ENCODE data around the gene FAM171A1.

Gene FAM171A1

DNA sequence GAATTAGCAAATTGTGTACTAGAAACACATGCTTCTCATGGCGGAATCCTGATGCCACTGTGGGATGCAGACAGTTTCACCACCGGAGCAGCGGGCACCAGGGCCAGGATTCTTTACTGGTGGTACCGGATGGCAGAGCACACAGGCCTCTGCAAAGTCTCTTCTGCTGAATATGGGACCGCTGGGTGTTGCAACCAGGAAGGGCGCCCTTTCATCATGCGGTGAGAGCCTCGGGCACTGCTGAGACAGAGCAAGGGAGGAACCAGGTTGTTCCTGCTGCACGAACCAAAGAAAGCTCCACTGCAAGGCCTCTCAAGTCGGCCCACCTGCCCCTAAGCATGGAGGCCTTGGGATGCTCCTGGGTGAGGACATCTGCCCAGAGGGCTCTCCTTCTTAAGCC is 145.6 kb downstream of the FAM171A1 start:
- TF ChIP-seq, protein P1, sequence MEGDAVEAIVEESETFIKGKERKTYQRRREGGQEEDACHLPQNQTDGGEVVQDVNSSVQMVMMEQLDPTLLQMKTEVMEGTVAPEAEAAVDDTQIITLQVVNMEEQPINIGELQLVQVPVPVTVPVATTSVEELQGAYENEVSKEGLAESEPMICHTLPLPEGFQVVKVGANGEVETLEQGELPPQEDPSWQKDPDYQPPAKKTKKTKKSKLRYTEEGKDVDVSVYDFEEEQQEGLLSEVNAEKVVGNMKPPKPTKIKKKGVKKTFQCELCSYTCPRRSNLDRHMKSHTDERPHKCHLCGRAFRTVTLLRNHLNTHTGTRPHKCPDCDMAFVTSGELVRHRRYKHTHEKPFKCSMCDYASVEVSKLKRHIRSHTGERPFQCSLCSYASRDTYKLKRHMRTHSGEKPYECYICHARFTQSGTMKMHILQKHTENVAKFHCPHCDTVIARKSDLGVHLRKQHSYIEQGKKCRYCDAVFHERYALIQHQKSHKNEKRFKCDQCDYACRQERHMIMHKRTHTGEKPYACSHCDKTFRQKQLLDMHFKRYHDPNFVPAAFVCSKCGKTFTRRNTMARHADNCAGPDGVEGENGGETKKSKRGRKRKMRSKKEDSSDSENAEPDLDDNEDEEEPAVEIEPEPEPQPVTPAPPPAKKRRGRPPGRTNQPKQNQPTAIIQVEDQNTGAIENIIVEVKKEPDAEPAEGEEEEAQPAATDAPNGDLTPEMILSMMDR (IDR thresholded peaks at IDR 0.05) = no peak
- Histone ChIP-seq H3K4me3 (ENCODE audit: low read depth in 1 of 2, low read length in 1 of 2) (no peak overlapping the region), H3K9me3 (no peaks in the 10 kb centered on the region), H3K27me3 (peaks cover 11% of the 10 kb centered on the region), H3K4me1 (ENCODE audit: control insufficient read depth in 1 of 2, insufficient read depth in 1 of 2, low read depth in 1 of 2, low read length in 1 of 2) (no peaks in the 10 kb centered on the region), H3K36me3 (no peaks in the 10 kb centered on the region), H3K27ac (no peak overlapping the region)

DNA sequence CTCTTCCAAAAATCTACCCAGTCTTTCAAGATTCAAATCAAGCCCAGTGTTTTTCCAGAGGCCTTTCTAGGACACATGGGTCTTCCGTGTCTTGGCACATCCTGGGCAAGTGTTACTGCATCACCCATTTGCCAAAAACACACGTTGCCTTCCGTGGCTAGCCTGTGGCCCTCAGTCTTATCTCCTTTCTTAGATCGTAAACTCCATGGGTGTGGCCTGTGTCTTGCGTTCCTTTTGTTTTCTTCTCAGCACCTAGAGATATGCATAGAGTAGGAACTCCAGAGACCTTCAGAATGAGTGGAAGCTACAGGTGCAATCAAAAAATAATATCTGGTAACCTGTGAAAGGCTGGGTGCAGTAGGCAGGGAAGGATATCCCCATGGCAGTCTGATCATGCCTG is 146.1 kb downstream of the FAM171A1 start:
- H3K4me3 ChIP-seq (ENCODE audit: low read depth in 1 of 2, low read length in 1 of 2) = no peak overlapping the region
- no peaks in the 10 kb centered on the region for H3K9me3 ChIP-seq
- no peaks in the 10 kb centered on the region for H3K4me1 ChIP-seq (ENCODE audit: control insufficient read depth in 1 of 2, insufficient read depth in 1 of 2, low read depth in 1 of 2, low read length in 1 of 2)
- TF ChIP-seq, protein P1 (IDR thresholded peaks at IDR 0.05) = no peak
- no peaks in the 10 kb centered on the region for H3K36me3 ChIP-seq
- H3K27ac ChIP-seq = no peak overlapping the region
- H3K27me3 ChIP-seq = peaks cover 10% of the 10 kb centered on the region

DNA sequence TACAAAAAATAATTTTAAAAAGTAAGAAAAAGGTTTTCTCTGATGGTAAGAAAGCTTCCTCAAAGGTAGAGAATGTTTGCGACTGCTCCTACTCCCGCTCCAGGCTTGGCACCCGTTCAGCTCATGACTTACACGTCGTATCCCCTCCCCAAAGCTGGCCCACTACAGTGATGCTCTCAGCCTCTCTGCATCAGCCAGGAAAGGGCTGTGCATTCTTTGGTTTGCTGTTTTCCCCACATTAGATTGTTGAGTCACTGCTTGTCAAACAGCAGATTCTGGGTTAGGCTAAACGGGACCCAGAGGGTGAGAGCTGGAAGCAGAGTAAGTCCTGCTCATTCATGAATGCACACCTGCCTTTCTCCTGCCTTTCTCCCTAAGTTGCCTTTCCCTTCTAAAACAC is 147.9 kb downstream of the FAM171A1 start:
- no peak overlapping the region for H3K4me3 ChIP-seq (ENCODE audit: low read depth in 1 of 2, low read length in 1 of 2)
- H3K27me3 ChIP-seq = peaks cover 10% of the 10 kb centered on the region
- H3K9me3 ChIP-seq = no peaks in the 10 kb centered on the region
- H3K27ac ChIP-seq = no peak overlapping the region
- no peaks in the 10 kb centered on the region for H3K36me3 ChIP-seq
- TF ChIP-seq, protein P1 (IDR thresholded peaks at IDR 0.05) = no peak
- H3K4me1 ChIP-seq (ENCODE audit: control insufficient read depth in 1 of 2, insufficient read depth in 1 of 2, low read depth in 1 of 2, low read length in 1 of 2) = no peaks in the 10 kb centered on the region

DNA sequence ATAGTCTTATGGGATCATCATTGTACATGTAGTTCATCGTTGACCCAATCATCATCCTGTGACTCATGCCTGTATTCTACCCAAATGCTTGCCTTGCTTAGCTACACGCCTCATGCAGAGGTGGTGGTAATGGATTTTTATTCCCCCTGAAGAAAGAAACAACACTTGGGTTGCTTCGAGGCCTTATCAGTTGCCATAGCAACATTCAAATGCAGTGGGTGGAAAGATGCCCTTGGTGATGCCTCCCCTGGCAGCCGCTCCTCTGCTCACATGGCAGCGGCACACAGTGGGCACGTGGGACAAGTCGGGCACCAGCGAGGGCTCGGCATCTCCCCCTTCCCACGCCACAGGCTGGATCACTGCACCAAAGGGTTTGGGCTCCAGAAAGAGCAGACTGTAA is 148.6 kb downstream of the FAM171A1 start:
- H3K4me1 ChIP-seq (ENCODE audit: control insufficient read depth in 1 of 2, insufficient read depth in 1 of 2, low read depth in 1 of 2, low read length in 1 of 2) = no peaks in the 10 kb centered on the region
- H3K27ac ChIP-seq = no peak overlapping the region
- H3K27me3 ChIP-seq = peaks cover 10% of the 10 kb centered on the region
- TF ChIP-seq, protein P1 (IDR thresholded peaks at IDR 0.05) = no peak
- H3K4me3 ChIP-seq (ENCODE audit: low read depth in 1 of 2, low read length in 1 of 2) = no peak overlapping the region
- no peaks in the 10 kb centered on the region for H3K36me3 ChIP-seq
- no peaks in the 10 kb centered on the region for H3K9me3 ChIP-seq

DNA sequence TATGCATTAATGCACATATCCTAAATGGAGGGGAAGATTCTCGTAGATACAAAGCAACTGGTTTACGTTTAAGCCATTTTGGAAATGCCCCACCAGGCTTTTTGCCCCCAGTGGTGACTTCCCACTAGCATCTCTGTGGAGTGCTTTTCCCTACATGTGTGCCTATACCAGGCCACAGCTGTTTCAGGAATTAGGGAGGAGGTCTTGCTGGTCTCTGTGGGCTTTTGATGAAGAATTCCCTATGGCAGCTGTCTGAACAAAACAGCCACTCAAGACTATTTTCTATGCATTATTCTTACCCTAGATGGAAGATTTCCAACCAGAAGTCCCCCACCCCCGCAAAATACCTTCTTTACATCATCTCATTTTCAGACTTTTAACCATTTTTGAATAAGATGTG is 150.6 kb downstream of the FAM171A1 start:
- Histone ChIP-seq H3K4me1 (ENCODE audit: control insufficient read depth in 1 of 2, insufficient read depth in 1 of 2, low read depth in 1 of 2, low read length in 1 of 2) (no peaks in the 10 kb centered on the region), H3K4me3 (ENCODE audit: low read depth in 1 of 2, low read length in 1 of 2) (no peak overlapping the region), H3K27ac (no peak overlapping the region), H3K9me3 (no peaks in the 10 kb centered on the region), H3K27me3 (peaks cover 13% of the 10 kb centered on the region), H3K36me3 (no peaks in the 10 kb centered on the region)
- TF ChIP-seq, protein P1 (IDR thresholded peaks at IDR 0.05) = no peak

DNA sequence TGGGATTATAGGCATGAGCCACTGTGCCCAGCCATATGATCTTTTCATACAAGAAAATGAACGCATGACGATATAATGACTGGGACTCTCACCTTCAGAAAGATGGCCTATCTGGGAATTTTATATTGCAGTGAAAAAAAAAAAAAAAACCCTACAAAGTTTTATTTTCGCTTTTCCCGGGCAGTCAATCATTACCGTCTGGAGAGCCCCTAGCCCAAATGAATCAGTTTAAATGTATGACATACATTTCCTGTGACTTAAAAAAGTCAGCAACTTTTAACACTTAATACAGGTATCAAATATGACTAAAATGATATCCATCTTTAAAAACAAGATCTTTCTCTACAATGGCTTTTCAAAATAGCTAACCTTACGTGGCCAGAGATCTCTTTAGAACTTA is 154.4 kb downstream of the FAM171A1 start:
- Histone ChIP-seq H3K27ac (no peak overlapping the region), H3K4me3 (ENCODE audit: low read depth in 1 of 2, low read length in 1 of 2) (no peak overlapping the region), H3K36me3 (no peaks in the 10 kb centered on the region), H3K4me1 (ENCODE audit: control insufficient read depth in 1 of 2, insufficient read depth in 1 of 2, low read depth in 1 of 2, low read length in 1 of 2) (no peaks in the 10 kb centered on the region), H3K27me3 (peaks cover 13% of the 10 kb centered on the region), H3K9me3 (no peaks in the 10 kb centered on the region)
- TF ChIP-seq, protein P1 (IDR thresholded peaks at IDR 0.05) = no peak

Data from neutrophil (primary cell).